ENCODE results near the gene PTP4A2. TPM values are rescaled to one million over a fixed set of nuclear protein-coding genes. Genes with fewer than 3 reads are reported as not detected.

Gene PTP4A2
- total and polyA plus RNA-seq, 10 of the 15 experiments (the other 5 are each of a cell fraction or from before 2014, with no cell fraction given) = 180 to 909 (median 375) TPM

- no peak for TF ChIP-seq JUNB (IDR thresholded peaks at IDR 0.05)
- peak; percentile 56; the same call in 1 of the 2 replicates for TF ChIP-seq IRF3 (IDR thresholded peaks at IDR 0.05)
- TF ChIP-seq NR2F1 (conservative IDR thresholded peaks at IDR 0.05) = peak; percentile 99
- TF ChIP-seq CEBPB (IDR thresholded peaks at IDR 0.05; ENCODE audit: borderline replicate concordance in 1 of 2, low read depth in 2 of 2, low read length in 2 of 2) = no peak
- TF ChIP-seq NFXL1 (IDR thresholded peaks at IDR 0.05; ENCODE audit: borderline replicate concordance) = no peak
- TF ChIP-seq SPI1 (IDR thresholded peaks at IDR 0.05; ENCODE audit: borderline replicate concordance, insufficient read depth, low read depth, low read length) = no peak
- TF ChIP-seq EP300 (IDR thresholded peaks at IDR 0.05; ENCODE audit: borderline replicate concordance in 1 of 2, control insufficient read depth in 1 of 2, low read depth in 2 of 2, low read length in 2 of 2) = peak; percentile 37 to 61
- TF ChIP-seq ZNF217 (IDR thresholded peaks at IDR 0.05) = 0 out of 2 replicates have a peak, but pooled peaks have one; percentile 18
- TF ChIP-seq ZBTB40 (IDR thresholded peaks at IDR 0.05; ENCODE audit: borderline replicate concordance) = no peak
- TF ChIP-seq EZH2 (IDR thresholded peaks at IDR 0.05; ENCODE audit: borderline replicate concordance, control insufficient read depth, low read depth, low read length) = no peak
- TF ChIP-seq CHD2 (IDR thresholded peaks at IDR 0.05; ENCODE audit: borderline replicate concordance, low read depth, low read length) = peak; percentile 53; the same call in 1 of the 2 replicates
- no peak for TF ChIP-seq HCFC1 (IDR thresholded peaks at IDR 0.05; ENCODE audit: low read length)
- TF ChIP-seq ZNF622 (IDR thresholded peaks at IDR 0.05) = no peak
- no peak for TF ChIP-seq WRNIP1 (IDR thresholded peaks at IDR 0.05; ENCODE audit: borderline replicate concordance, low read depth, low read length)
- TF ChIP-seq MYC (IDR thresholded peaks at IDR 0.05; ENCODE audit: insufficient read depth, insufficient read length, insufficient replicate concordance, low read length, severe bottlenecking) = peak; percentile 88
- no peak for TF ChIP-seq E4F1 (IDR thresholded peaks at IDR 0.05; ENCODE audit: borderline replicate concordance, partially characterized antibody)
- TF ChIP-seq ZZZ3 (IDR thresholded peaks at IDR 0.05; ENCODE audit: control insufficient read depth, insufficient read length, low read depth) = no peak
- no peak for TF ChIP-seq ZBED1 (IDR thresholded peaks at IDR 0.05; ENCODE audit: borderline replicate concordance)
- peak; percentile 37 to 72 (median 56); a peak in 5 of 6 replicates for TF ChIP-seq CTCF (IDR thresholded peaks at IDR 0.05 in 2 of 3, conservative IDR thresholded peaks at IDR 0.05 in 1 of 3; ENCODE audit: control insufficient read depth in 2 of 3, extremely low read depth in 1 of 3, insufficient read depth in 1 of 3, low read depth in 3 of 3, low read length in 3 of 3)
Observed at GRCh38 chr1:31938184-31938975, at the start of gene PTP4A2 (continued).

All from GM12878 (cell line).